Raji (cell line): ENCODE results near the gene TNNI2.

ENCODE experiments used
- POLR2A ChIP-seq: IDR thresholded peaks from 2 replicates; pipeline ENCODE4 v1.6.1; 2011; ENCODE audit warnings: low read depth, low read length, control low read depth; ENCODE audit not compliant: insufficient read depth

Gene TNNI2

DNA sequence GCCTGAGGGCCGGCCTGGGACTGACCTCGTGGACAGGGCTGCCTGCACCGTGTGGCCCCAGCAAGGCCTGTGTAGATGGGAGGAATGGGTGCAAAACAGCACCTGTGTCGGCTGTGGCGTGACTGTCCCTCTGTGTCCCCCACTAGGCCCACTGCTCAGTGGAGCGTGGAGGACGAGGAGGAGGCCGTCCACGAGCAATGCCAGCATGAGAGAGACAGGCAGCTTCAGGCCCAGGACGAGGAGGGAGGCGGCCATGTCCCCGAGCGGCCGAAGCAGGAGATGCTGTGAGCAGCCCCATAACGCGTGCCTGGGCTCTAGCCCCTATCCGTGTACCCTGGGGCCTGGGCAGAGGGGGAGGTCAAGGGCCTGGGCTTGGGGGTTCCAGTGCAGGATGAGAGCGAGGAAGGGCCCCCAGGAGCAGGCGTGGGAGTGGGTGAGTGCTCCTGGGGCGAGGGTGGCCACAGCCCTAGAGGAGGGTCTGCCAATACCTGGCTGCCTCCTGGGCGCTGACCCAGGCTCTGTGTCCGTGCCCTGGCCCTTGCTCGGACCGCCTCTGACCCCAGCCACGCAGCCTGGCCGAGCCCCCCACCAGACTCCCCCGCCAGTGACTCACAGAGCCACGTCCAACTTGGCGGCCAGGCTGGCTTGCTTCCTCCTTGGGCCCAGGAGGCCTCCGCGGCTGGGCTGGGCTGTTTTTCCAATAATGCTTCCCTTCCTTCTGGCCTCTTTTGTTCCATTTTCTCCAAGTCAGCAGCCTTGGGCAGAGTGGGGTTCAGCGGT, 41.4 kb downstream of the TNNI2 start:
- no peak for TF ChIP-seq POLR2A

DNA sequence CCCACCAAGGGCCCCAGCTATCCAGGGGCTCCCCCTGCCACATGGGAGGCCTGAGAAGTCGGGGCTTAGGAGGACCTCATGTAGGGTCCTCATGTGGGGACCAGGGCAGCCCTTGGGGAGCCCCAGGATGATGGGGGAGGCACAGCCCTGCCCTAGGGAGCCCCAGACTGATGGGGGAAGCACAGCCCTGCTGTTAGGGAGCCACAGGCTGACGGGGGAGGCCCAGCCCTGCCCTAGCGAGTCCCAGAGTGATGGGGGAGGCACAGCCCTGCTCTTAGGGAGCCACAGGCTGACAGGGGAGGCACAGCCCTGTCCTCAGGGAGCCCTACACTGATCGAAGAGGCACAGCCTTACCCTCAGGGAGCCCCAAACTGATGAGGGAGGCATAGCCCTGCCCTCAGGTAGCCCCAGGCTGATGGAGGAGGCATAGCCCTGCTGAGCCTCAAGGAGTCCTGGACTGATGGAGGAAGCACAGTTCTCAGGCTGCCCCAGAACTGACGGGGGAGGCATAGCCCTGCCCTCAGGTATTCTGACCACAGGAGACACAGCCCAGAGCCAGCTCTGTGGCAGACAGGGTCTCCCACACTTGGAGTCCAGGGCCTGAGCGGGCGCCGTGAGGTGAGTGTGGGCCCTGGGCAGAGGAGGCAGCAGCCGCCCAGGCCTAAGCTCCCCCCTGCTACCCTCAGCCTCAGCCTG, 42.1 kb downstream of the TNNI2 start:
- TF ChIP-seq POLR2A = no peak

DNA sequence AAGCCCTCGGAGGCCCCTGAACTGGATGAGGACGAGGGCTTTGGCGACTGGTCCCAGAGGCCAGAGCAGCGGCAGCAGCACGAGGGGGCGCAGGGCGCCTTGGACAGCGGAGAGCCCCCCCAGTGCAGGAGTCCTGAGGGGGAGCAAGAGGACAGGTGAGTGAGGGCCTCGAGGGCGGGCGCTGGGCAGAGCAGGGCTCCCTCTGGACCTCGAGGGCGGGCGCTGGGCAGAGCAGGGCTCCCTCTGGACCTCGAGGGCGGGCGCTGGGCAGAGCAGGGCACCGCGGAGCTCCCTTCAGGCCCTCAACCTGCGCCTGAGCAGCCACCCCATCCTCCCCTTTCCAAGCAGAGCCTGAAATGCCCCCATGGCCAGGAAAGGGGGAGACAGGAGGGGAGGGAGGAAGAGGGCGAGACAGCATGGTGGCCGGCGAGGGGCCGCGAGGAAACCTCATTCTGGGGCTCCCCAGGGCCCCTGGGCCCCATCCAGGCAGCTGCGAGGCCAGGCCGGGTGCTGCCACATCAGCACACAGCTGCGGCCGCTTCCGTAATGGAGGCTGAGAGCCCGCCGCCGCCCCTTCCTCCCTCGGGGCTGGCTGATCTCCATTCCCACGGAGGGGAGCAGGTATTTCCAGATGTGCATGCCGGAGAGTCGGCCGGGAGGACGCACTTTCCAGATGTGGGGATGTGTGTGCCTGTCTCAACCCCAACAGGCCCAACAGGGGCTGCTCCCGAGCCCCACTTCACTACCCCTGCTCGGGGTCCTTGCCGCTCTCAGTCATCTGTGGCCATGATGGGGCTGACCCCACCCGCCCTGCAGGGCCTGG, 42.9 kb downstream of the TNNI2 start:
- TF ChIP-seq POLR2A = no peak

DNA sequence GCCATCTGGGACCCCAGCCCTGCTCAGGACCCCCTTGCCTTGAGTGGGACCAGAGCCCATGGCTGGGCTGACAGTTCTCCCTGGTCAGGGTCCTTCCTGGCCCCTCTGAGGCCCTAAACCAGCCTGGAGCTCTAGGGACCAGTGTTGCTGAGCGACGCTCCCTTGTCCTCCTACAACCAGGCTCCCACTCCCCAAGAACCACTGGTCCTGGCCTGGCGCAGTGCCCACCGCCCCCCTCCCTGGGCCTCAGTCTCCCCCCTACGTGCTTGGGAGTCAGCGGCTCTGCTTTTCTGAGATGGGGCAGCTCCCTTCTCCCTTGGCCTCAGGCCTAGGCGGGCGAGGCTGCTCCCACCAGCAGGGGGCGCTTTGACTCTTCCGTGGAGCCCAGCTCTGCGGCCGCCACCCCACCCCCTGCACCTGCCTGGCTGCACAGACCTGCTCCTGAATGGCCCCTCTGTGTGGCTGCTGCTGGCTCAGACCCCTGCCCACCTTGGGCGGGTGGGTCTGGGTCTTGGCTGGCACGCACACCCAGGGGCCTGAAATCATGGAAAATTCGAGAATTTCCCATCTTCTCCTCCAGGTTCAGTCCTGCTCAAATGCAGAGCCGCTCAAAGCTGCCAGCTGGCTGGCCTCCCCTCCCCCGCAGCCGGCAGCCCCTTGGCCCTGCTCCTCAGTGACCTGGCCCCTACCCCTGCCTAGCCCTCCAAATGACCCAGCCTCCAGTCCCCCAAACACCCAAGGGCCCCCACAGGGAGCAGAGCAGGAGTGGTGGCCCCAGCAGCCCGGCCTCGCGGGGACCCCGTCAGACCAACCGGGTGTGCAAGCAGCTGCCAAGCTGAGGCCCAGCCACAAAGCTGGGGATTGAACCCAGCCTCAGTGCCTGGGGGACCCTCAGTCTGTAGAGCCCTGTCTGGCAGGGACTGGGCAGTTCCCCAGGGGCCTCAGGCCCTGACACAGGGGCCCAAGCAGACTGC, 43.8 kb downstream of the TNNI2 start:
- TF ChIP-seq POLR2A = no peak

DNA sequence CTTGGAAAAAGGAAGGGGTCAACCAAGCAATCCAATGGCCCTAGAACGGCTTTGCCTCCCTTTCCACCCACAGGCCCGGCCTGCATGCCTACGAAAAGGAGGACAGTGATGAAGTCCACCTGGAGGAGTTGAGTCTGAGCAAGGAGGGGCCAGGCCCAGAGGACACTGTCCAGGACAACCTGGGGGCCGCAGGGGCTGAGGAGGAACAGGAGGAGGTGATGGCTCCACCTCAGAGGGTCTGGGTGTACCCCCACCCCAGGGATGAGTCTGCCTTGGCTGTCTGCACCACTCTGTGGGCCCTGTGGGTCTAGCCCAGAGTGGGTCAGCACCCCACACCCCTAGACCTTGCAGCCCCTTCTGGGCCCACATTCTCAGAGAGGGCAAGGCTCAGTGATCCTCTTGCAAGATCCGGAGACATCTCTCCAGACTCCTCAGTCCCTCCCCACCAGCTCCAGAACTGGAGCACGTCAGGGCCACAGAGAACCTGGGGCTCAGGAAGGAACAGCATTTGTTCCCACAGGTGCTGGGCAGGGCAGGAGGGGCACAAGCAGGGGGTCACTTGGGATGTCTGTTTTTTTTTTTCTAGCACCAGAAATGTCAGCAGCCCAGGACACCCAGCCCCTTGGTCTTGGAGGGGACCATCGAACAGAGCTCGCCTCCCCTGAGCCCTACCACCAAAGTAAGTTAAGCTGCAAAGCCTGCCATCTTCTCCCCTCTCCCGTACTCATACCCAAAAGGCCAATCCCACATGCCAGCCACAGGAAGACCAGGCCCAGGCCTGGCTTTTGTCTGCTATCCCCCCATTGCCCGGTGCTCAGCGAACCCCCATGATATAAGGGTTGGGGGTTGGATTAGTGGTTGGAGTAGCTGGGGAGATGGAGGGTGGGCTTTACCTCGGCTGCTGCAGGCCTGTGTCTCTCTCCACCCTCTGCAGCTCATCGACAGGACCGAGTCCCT, 44.8 kb downstream of the TNNI2 start:
- TF ChIP-seq POLR2A = no peak

DNA sequence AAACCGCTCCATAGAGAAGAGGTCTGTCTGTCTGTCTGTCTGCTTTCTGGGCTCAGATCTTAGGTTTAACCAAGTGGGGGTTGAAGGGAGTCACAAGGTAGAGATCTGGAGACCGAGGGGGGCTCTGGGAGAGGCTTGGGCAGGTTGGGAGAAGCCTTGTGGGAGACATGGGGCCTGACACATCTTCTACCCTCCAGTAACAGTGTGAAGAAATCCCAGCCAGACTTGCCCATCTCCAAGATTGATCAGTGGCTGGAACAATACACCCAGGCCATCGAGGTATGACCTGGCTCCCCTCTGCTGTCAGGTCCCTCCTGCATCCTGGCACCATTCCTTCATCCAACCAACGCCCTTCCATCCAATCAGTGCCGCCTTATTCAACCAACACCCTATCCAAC, 45.5 kb downstream of the TNNI2 start:
- no peak for TF ChIP-seq POLR2A

DNA sequence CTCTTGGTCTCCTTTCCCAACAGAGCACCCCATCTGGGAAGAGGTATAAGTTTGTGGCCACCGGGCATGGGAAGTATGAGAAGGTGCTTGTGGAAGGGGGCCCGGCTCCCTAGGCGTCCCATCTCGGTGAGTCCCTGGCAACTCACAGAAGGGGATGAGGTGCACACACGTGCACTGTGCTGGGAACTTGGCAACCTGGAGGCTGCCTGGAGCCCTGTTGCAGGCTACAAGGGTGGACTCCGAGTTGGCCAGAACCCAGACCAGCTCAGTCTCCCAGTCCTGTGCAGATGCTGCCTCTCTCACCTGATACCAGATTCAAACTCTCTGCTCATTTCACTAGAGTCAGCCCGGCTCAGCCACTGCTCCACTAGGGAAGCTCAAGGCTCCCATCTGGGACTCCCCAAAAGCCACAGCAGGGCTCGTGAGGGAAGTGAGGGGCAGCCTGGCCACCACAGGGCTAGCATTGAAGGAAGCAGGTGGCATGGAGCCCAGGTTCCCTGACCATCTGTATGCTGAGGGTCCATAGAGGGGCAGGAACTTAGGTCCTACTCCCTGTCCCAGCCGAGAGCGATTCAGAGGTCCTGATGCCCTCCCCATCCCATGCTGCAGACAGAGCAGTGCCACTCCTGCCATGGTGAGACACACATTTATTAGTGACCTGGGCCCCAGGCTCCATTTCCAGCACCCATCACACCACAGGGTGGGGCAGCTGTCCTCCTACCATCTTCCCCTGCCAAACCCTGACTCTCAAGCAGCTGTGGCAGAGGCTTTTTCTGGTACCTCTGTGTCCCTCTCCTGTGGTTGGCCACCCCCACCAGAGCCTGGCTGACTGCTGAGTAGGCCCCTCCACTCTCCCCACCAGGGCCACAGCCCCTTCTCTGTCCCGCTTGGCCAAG, 48.9 kb downstream of the TNNI2 start:
- TF ChIP-seq POLR2A = no peak

DNA sequence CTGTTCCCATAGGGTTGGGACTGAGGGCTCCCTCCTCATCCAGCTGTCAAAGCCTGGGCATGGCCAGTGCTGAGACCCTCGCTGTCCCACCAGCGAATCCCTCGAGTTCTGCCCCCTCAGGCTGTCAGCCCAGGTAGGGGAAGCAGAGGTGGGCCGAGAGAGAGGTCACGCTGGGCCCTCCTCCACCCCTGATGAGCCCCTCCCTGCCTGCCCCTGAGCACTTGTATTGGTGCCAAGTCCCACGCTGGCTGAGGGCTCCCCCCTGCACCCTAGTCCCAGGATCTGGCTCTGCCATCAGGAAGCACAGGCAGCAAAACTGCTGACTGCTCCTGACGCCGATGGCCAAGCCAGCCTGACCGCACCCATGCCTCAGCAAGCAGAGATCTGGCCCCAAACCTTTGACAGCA, 49.6 kb downstream of the TNNI2 start:
- TF ChIP-seq POLR2A = no peak

DNA sequence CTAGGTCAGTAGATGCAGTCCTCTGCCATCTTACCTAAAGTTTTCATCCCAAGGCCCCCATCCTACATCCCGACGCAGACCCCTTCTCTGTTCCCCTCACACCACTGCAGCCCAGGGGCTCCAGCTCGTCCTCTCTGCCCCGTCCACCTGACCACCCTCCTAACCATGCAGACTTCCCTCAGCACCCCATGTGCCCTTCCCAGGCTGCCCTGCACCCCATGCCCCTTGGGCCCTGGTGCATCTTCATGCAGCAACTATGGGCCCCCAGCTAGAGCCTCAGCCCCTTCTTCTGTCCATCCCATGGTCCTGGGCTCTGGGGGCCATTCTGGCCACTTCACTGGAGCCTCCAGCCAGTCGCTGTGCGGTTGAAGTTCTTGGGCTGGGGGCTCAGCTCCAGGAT, 50.0 kb downstream of the TNNI2 start:
- TF ChIP-seq POLR2A = no peak

DNA sequence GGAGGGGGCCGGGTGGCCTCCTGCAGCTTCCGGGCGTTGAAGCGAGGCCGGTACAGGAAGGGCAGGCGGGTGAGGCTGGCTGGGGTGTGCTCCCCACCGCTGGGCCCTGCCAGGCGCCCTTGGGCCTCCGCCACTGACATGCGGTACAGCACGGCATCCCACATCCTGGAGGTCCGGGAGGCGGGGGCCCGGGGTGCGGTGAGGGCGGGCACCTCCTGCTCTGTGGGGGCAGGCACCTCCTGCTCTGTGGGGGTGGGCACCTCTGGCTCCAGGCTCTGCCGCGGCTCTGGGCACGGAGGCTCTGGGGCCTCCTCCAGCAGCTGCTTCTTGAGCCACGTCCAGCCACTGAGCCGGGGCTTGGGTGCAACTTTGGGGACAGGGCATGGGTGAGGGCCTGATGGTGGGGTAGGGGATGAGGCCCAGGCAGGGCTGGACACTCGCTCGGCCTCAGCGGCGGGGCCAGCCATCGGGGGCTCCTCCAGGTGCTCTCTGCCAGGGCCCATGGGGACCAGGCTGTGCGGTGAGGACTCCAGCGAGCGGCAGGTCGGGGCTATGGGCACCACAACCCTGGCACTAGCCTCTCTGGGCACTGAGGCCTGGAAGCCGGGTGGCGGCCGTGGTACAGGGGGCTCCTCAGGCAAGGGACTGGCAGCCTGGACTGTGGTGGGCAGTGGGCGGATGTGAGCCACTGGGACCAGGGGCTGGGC, 50.6 kb downstream of the TNNI2 start:
- TF ChIP-seq POLR2A = no peak

DNA sequence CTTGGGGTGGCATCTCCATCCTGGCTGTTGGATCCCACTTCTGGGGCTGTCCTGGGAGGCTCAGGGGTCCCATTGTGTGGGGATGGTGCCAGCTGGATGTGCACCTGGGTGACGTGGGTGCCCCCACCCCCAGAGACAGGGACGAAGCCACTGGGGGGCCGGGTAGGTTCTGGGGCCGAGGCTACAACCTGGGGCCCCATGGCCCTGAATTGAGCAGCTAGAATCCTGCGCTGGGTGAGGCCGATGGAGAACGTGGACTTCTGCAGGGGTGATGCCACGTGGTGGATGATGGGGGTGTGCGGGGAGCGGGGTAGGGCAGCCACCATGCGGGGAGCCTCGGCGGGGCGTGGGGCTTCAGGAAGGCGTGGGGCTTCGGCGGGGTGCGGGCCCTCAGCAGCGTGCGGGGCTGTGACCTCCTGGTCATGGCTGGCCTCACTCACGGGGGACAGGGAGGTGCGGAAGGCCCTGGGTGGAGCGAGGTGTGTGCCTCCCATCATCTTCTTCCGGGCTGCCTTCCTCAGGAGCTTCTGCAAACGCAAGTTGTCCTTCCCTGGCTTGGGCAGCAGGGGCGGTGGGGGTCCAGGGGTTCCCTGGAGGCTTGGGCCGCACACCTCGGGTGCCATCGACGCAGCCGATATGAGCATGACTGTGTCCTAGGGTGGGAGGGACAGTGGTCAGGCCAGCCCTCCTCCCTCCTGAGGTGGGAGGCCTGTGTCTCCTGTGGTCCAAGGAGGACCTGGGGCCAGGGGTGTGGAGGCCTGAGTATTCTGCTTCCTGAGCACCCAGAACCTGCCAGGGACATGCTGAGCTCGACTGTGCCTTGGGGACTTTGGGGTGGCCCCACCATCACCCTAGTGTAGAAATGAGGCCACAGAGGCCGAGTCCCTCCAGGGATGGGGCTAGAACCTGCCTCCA, 51.4 kb downstream of the TNNI2 start:
- no peak for TF ChIP-seq POLR2A
